Tibial nerve (tissue), 4 donors: Measurements from ENCODE around the gene ARMC7. TPM values are rescaled to one million over a fixed set of nuclear protein-coding genes. Genes with fewer than 3 reads are reported as not detected.

ENCODE experiments used
- DNase-seq, 2 donors: peaks; one replicate each; pipeline ENCODE4 v3.0.0-alpha.2; 2019; ENCODE audit warnings: low spot score in 2 of 2
- H3K27ac ChIP-seq, 4 donors: fragments of 200-600 bp; sonication (generic) in 3 of 4; one replicate each; pipeline ENCODE4 v1.5.1; 2017 to 2019; ENCODE audit warnings: mild to moderate bottlenecking in 1 of 4
- H3K27me3 ChIP-seq, 2 donors: fragments of 200-600 bp; sonication (generic) in 1 of 2; one replicate each; pipeline versions ENCODE4 v1.5.1 to v1.6.0; 2017 to 2019
- H3K36me3 ChIP-seq, 3 donors: fragments of 200-600 bp; sonication (generic); one replicate each; pipeline ENCODE4 v1.5.1; 2018 to 2019
- H3K4me1 ChIP-seq, 4 donors: fragments of 200-600 bp; sonication (generic) in 3 of 4; one replicate each; pipeline ENCODE4 v1.5.1; 2017 to 2019
- H3K4me3 ChIP-seq, 4 donors: fragments of 200-600 bp; sonication (generic) in 3 of 4; one replicate each; pipeline ENCODE4 v1.5.1; 2017 to 2019; ENCODE audit warnings: mild to moderate bottlenecking in 1 of 4, moderate library complexity in 1 of 4
- H3K9me3 ChIP-seq, 4 donors: fragments of 200-600 bp; sonication (generic) in 3 of 4; one replicate each; pipeline ENCODE4 v1.5.1; 2017 to 2019
- EP300 ChIP-seq, 2 donors: sonication (generic); formaldehyde crosslinking; IDR thresholded peaks; one replicate each; pipeline ENCODE4 v1.6.1; 2017; ENCODE audit warnings: antibody characterized with exemption in 2 of 2, mild to moderate bottlenecking in 1 of 2
- POLR2A ChIP-seq, 2 donors: fragments of 450-650 bp; IDR thresholded peaks; one replicate each; pipeline ENCODE4 v1.6.1; 2017; ENCODE audit warnings: antibody characterized with exemption in 2 of 2, mild to moderate bottlenecking in 2 of 2, moderate library complexity in 2 of 2
- WGBS, 2 donors: methylation state at CpG; one replicate each; pipeline ENCODE4 v1.1.5; 2018; 5-methylcytosine and 5-hydroxymethylcytosine counted together
- total RNA-seq, 4 donors: library from RNA; depleted of rRNA; stranded (reverse); fragments of >200 nt; gene quantifications; one replicate each; pipeline ENCODE4 v1.1.0, GENCODE V29; 2016
- TF ChIP-seq, protein P1 (sequence below), 5 experiments: fragments of 200-600 bp in 3 of 5; fragments of 450-650 bp in 2 of 5; sonication (generic) in 3 of 5; IDR thresholded peaks; one replicate each; pipeline ENCODE4 v1.5.1; 2016 to 2019; ENCODE audit warnings: antibody characterized with exemption in 5 of 5, mild to moderate bottlenecking in 3 of 5, moderate library complexity in 2 of 5

The ARMC7 gene
- total RNA-seq, 4 donors from 2014 or later = 4.2 to 12.0 (median 8.3) TPM

DNA sequence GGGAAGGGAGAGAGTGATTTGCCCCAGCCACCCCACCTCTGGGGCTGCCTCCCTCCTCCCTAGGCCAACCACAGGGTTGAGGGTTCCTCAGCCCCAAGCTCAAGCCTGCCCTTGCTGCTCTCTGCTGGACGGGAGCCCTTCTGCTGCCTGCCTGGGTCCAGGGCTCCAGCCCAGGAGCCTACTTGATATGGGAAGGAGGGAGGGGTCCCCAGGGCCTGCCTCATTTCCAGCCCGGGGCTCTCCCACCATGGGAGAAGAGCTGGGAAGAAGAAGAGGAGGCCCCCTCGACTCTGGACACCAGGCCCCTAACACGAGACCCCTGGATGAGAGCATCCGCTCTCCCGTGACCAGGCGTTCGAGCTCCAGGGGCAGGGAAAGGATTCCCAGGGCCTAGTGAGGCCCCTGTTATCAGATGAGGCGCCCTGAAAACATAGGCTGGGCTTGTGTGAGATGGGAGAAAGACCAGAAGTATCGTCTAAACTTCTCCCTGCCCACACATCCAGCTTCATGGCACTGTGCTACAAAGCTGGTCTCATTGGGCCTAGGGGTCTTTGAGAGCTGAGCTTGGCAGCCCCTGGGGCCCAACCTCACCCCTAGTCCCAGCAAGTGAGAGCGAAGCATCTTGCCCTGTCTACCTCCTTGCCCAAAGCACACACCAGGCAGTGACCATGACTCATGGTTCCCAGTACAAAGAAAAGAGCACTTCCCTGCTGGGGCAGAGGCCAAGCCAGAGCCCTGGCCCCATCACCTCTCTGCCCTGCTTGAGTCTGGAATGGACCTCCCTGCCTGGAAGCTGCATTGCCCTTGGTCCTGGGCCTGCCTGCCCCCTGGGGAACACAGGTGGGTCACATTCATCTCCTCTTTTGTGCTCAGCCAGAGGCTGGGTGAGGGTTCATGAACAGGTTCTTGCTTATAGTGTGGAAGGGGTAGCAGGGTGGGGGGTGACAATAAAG is 21.0 kb upstream of the ARMC7 start:
- Histone ChIP-seq H3K27me3 (no peaks in the 10 kb centered on the region), H3K36me3 (no peaks in the 10 kb centered on the region), H3K9me3 (no peaks in the 10 kb centered on the region), H3K27ac (peak overlapping the region; percentile 38 to 89 (median 84)), H3K4me1 (peaks cover 0 to 68% (median 40%) of the 10 kb centered on the region in 4 donors), H3K4me3 (peak overlapping the region; percentile 41 to 66 (median 52))
- no peak for DNase-seq
- WGBS, 2 donors = 72 to 78% methylated on average over 11 of the region's 11 CpGs
- no peak for TF ChIP-seq EP300 (IDR thresholded peaks at IDR 0.05)
- TF ChIP-seq, protein P1, sequence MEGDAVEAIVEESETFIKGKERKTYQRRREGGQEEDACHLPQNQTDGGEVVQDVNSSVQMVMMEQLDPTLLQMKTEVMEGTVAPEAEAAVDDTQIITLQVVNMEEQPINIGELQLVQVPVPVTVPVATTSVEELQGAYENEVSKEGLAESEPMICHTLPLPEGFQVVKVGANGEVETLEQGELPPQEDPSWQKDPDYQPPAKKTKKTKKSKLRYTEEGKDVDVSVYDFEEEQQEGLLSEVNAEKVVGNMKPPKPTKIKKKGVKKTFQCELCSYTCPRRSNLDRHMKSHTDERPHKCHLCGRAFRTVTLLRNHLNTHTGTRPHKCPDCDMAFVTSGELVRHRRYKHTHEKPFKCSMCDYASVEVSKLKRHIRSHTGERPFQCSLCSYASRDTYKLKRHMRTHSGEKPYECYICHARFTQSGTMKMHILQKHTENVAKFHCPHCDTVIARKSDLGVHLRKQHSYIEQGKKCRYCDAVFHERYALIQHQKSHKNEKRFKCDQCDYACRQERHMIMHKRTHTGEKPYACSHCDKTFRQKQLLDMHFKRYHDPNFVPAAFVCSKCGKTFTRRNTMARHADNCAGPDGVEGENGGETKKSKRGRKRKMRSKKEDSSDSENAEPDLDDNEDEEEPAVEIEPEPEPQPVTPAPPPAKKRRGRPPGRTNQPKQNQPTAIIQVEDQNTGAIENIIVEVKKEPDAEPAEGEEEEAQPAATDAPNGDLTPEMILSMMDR (IDR thresholded peaks at IDR 0.05) = no peak
- no peak for TF ChIP-seq POLR2A (IDR thresholded peaks at IDR 0.05)

DNA sequence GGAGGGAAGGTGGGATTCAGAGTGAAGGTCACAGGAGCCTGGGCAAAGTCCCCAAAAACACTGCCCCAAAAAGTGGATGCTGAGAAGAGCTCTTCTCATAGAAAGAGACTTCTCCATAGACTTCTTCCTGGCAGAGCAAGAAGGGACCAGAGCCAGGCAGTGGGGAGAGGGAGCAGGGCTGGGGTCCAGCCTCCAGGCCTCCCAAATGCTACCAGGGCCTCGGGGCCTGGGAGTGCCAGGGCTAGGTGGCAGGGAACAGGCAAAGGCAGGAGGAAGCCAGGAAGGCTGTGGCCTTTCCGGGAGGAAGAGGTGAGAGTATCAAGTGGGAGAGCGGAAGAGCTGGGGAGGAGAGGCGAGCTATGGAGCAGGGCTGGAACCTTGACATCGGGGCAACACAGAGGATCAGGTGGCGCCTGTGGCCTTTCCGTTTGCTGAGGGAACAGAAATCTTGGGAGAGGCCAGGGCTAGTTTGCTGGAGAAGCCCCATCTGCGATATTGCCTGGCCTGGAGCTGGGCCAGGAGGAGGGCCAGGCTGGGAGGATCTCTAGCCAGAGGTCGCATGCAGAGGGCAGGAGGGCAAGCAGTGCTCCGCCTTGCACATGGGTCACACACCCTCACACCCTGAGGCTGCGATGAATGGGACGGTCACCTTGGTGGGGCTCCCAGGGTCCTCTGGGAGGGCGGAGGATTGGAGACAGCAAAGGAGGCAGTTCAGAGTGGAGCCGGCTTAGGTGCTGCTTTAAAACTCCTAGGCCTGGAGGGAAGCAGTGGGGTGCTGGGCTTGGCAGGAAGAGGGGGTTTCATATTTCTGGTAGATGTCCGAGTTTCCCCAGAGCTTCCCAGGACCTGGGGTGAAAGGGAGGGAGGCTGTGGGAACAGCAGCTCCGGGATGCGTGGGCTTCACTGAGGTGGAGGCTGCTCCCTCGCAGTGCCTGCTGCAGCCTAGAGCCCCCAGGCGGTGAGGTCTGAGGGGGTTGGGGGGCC is 18.6 kb upstream of the ARMC7 start:
- TF ChIP-seq EP300 (IDR thresholded peaks at IDR 0.05) = peak in 1 of 2 donors; percentile 4
- TF ChIP-seq, protein P1 (IDR thresholded peaks at IDR 0.05) = no peak
- Histone ChIP-seq H3K36me3 (no peaks in the 10 kb centered on the region), H3K4me3 (no peak overlapping the region), H3K9me3 (no peaks in the 10 kb centered on the region), H3K4me1 (peaks cover 0 to 77% (median 47%) of the 10 kb centered on the region in 4 donors), H3K27ac (peak overlapping the region in 3 of 4 donors; percentile 73 to 80 (median 76)), H3K27me3 (no peaks in the 10 kb centered on the region)
- WGBS, 2 donors = 41 to 48% methylated on average over 18 to 19 of the region's 19 CpGs
- DNase-seq = no peak

DNA sequence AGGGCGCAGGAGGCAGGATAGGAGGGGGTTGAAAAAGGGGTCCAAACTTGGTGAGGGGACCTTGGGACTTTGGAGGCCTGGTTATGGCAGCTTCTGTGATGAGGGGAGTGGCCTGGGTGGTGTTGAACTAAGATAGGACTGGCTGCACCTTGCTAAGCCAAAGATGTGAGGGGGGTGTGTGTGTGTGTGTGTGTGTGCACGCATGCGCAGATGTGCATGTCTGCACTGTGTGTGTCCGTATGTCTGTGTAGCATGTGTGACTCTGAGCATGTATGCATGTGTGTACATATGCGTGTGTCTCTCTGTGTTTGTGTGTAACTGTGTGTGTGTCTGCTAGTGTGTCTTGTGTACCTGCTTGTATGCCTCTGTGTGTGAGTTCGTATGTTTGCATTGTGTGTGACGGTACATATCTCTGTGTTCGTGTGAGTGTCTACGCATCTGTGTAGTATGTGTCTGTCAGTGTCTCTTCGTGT is 17.9 kb upstream of the ARMC7 start:
- peak overlapping the region in 3 of 4 donors; percentile 70 to 76 (median 73) for H3K27ac ChIP-seq
- no peak overlapping the region for H3K4me3 ChIP-seq
- H3K9me3 ChIP-seq = no peaks in the 10 kb centered on the region

DNA sequence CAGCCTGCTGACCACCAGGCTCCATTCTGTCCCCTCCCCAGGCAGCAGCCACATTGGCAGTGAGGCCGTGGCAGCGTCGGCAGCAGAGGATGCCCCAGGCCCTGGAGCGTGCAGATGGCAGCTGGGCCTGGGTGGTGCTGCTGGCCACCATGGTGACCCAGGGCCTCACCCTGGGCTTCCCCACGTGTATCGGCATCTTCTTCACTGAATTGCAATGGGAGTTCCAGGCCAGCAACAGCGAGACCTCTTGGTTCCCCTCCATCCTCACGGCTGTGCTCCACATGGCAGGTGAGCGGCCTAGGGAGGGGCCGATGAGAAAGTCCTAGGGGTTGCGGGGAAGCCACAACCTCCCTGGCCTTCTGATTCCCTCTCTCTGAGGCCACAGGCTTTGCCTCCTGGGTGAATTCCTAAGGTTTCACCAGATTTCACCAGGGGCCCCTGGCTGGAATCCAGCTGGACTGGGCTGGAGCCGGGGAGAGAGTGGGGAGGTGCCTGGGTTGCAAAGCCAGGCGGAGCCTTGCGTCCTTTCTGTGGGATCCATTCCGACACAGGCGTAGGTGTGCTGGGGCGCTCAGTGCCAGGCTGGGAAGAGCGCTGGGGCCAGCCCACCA is 16.1 kb upstream of the ARMC7 start:
- H3K36me3 ChIP-seq = peaks cover 0 to 7% (median 0%) of the 10 kb centered on the region in 3 donors
- H3K27ac ChIP-seq = peak overlapping the region in 3 of 4 donors; percentile 68 to 81 (median 76)
- peaks cover 0 to 60% (median 43%) of the 10 kb centered on the region in 4 donors for H3K4me1 ChIP-seq
- 82% methylated on average over 10 to 15 of the region's 18 CpGs for WGBS, 2 donors
- H3K27me3 ChIP-seq = no peaks in the 10 kb centered on the region
- TF ChIP-seq, protein P1 (IDR thresholded peaks at IDR 0.05) = no peak
- H3K9me3 ChIP-seq = no peaks in the 10 kb centered on the region
- H3K4me3 ChIP-seq = no peak overlapping the region
- DNase-seq = no peak

More for the DNA sequence above, 17.9 kb upstream of the ARMC7 start:
- DNase-seq = no peak
- no peaks in the 10 kb centered on the region for H3K27me3 ChIP-seq
- TF ChIP-seq EP300 (IDR thresholded peaks at IDR 0.05) (no peak), POLR2A (IDR thresholded peaks at IDR 0.05) (no peak)
- TF ChIP-seq, protein P1 (IDR thresholded peaks at IDR 0.05) = no peak
- H3K36me3 ChIP-seq = no peaks in the 10 kb centered on the region
- H3K4me1 ChIP-seq = peaks cover 0 to 78% (median 50%) of the 10 kb centered on the region in 4 donors
- 79 to 84% methylated on average over 10 of the region's 10 CpGs for WGBS, 2 donors
